OCI-LY3 (cell line): ENCODE results near the gene SPP2.

Experiments used
- CTCF ChIP-seq: fragments of 200-600, 300-600 bp; sonication (generic); IDR thresholded peaks from 2 replicates; pipeline ENCODE4 v1.5.1; 2014; ENCODE audit warnings: antibody characterized with exemption, low read length, low read depth
- EZH2phosphoT487 ChIP-seq: fragments of 200-600 bp; shearing (Covaris generic); IDR thresholded peaks from 2 replicates; pipeline ENCODE4 v1.6.1; 2018; ENCODE audit warnings: antibody characterized with exemption, mixed run types, low read depth

- TF ChIP-seq CTCF, result no peak
- no peak for TF ChIP-seq EZH2phosphoT487
These were observed 44.0 kb upstream of the SPP2 start for GRCh38 chr2:234006501-234006900.
